Progenitor cell of endocrine pancreas (in vitro differentiated cells): ENCODE data around the gene TRMT61A. TPM values are rescaled to one million over a fixed set of nuclear protein-coding genes. Genes with fewer than 3 reads are reported as not detected.
A peak's percentile ranks its signal among the peaks of the same experiment; 100 is the strongest.

ENCODE experiments used
- DNase-seq: peaks from one replicate; pipeline ENCODE4 v3.0.0; 2021; ENCODE audit warnings: low spot score; ENCODE audit not compliant: unreplicated experiment
- H3K27ac Mint-ChIP-seq: 2 replicates; pipeline ENCODE4 v1.8.0; 2021; ENCODE audit warnings: mild to moderate bottlenecking, moderate library complexity, mixed read lengths
- H3K27me3 Mint-ChIP-seq: 2 replicates; pipeline ENCODE4 v1.8.0; 2021; ENCODE audit warnings: mixed read lengths
- H3K36me3 Mint-ChIP-seq: 2 replicates; pipeline ENCODE4 v1.8.0; 2022; ENCODE audit warnings: mixed read lengths; ENCODE audit not compliant: insufficient read depth
- H3K4me1 Mint-ChIP-seq: 2 replicates; pipeline ENCODE4 v1.8.0; 2021; ENCODE audit warnings: low read depth, mixed read lengths
- H3K4me3 Mint-ChIP-seq: 2 replicates; pipeline ENCODE4 v1.8.0; 2021; ENCODE audit warnings: low read depth, mild to moderate bottlenecking, moderate library complexity, mixed read lengths
- H3K9me3 Mint-ChIP-seq: 2 replicates; pipeline ENCODE4 v1.8.0; 2021; ENCODE audit warnings: low read depth, mixed read lengths
- total RNA-seq: library from RNA; stranded (reverse); gene quantifications from 2 replicates; pipeline ENCODE4 v1.2.1, GENCODE V29; 2021
- TF ChIP-seq, protein P1 (sequence below): fragments of 200-600 bp; sonication (generic); IDR thresholded peaks from one replicate; pipeline ENCODE4 v1.5.0; 2021; ENCODE audit warnings: antibody characterized with exemption, mild to moderate bottlenecking; ENCODE audit not compliant: unreplicated experiment

Gene TRMT61A
- total RNA-seq, 1 donor from 2014 or later = 10.3 TPM

DNA sequence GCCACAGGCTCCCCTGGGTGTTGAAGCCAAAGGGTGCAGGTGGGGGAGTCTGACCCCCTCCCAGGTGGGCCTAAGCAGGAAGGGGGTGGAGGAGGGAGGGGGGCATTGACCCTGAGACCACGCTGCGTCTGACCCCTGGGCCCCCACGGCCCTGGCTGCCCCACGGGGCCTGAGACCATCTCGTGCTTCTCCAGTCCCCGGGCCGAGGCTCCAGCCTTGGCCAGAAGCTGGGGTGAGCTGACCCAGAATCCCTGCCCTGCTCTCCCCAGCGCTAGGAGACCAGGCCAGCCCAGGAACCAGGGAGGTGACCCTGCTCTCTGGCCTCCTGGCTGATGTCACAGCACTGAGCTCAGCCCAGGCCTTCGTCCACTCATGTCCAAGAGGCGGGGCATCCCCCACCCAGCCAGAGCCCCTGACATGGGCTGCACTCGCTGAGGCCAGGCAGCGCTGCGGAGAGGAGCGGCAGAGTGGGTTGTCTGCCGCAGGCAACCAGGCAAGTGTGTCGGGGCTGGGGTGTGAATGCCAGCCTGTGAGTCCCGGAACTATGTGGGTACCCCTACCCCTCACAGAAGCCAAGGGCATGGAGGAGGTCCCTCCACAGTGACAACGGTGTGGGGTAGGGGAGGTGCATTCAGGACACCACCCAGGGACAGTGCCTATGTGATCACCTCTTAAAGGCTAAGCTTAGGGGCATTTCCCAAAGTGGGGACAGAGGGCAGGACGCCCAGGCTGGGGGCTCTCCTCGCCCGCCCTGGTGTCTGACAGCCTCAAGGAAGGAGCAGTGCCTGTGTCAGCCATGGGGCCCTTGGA, 6.3 kb downstream of the TRMT61A start:
- TF ChIP-seq, protein P1, sequence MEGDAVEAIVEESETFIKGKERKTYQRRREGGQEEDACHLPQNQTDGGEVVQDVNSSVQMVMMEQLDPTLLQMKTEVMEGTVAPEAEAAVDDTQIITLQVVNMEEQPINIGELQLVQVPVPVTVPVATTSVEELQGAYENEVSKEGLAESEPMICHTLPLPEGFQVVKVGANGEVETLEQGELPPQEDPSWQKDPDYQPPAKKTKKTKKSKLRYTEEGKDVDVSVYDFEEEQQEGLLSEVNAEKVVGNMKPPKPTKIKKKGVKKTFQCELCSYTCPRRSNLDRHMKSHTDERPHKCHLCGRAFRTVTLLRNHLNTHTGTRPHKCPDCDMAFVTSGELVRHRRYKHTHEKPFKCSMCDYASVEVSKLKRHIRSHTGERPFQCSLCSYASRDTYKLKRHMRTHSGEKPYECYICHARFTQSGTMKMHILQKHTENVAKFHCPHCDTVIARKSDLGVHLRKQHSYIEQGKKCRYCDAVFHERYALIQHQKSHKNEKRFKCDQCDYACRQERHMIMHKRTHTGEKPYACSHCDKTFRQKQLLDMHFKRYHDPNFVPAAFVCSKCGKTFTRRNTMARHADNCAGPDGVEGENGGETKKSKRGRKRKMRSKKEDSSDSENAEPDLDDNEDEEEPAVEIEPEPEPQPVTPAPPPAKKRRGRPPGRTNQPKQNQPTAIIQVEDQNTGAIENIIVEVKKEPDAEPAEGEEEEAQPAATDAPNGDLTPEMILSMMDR = no peak
- Mint-ChIP-seq H3K4me1 (peaks cover 1% of the 10 kb centered on the region), H3K27me3 (no peaks in the 10 kb centered on the region), H3K4me3 (no peak overlapping the region), H3K36me3 (no peaks in the 10 kb centered on the region), H3K9me3 (no peaks in the 10 kb centered on the region), H3K27ac (no peak overlapping the region)
- no peak for DNase-seq

DNA sequence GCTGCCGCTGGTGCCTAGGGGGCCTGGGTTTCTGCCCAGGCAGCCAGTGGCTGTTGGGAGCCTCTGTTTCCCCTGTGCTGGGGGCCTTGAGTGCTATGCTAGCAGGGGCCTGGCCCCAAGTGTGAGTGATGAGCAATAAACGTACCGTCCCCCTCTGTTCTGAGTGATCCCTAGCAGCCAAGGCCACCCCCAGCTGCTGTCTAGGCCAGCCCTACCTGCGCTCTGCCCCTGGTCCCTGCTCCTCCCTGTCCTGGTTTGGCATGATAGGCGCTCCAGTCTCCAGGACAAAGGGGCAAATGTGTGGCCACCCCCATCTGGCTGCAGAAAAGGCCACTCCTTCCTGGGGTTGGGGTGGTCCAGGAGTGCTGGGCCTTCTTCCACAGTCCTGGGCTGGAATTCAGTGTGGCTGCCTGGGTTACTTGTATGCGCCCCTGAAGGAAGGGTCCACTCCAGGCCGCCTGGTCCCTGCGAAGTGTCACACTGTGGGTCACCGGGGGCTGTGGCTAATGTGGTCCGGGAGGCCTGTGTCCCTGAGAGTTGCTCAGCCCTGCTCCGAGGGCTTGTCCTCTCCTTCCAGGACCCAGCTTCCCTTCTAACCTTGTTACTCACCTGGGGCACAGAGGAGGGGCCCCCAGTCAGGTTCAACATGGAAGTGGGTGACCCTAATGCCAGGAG, 7.0 kb downstream of the TRMT61A start:
- Mint-ChIP-seq H3K27me3 (no peaks in the 10 kb centered on the region), H3K27ac (peak overlapping the region; percentile 59), H3K9me3 (no peaks in the 10 kb centered on the region), H3K36me3 (no peaks in the 10 kb centered on the region), H3K4me1 (no peaks in the 10 kb centered on the region), H3K4me3 (no peak overlapping the region)
- TF ChIP-seq, protein P1 = no peak
- DNase-seq = no peak

DNA sequence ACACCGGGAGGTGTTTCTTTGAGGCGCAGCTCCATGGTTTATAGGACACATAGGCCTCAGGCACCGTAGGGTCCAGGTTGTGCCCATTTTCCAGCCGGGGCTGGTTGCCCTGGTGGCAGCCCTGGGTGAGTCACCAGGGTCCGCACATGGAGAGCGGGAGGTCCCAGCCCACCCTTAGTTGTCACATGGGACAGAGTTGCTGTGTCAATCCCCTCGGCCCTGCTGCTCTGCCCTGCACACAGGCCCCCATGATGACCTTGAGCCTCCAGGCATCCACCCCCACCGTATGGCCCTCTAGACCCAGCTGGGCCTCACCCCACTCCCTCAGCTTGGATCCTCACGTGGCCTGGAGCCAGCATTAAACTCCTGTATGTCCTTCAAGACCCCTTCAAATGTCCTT, 7.7 kb downstream of the TRMT61A start:
- TF ChIP-seq, protein P1 = no peak
- H3K36me3 Mint-ChIP-seq = no peaks in the 10 kb centered on the region
- no peak overlapping the region for H3K4me3 Mint-ChIP-seq
- H3K27ac Mint-ChIP-seq = no peak overlapping the region
- H3K27me3 Mint-ChIP-seq = no peaks in the 10 kb centered on the region
- no peaks in the 10 kb centered on the region for H3K4me1 Mint-ChIP-seq
- no peak for DNase-seq
- no peaks in the 10 kb centered on the region for H3K9me3 Mint-ChIP-seq

DNA sequence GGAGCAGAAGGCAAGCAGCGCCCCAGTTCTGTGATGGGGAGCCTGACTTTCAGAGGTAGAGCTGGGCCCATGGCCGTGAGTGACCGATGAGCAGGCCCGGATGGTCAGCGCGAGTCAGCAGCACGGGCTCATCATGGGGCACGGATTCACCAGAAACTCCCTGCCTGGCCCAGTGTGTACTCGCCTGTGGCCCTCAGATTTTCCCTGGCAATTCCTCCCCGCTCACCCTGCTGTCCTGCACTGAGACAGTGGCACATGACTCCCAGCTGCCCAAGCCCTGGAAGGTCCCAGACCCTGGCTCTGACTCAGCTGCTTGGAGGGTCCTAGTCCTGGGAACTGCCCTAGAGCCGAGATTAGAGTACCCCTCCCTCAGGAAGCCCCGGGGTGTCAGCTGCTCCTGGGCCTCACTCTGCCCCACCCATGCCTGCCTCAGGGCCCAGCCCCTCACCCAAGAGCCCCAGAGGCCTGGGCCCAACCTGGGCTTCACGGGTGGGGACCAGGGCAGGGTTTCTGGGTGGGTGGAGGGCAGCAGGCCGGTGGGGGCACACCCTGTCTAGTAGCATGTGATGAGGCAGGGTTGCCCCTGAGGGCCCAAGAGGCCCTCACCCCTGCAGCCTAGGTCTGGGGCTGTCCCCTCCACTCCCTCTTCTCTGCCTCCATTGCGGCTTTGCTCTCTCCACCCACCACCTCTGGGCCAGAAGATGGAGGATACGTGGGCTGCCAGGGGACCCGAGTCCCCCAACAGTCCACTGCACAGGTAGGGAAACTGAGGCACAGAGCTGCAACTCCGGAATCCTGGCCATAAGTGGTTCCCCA, 8.4 kb downstream of the TRMT61A start:
- no peak for DNase-seq
- TF ChIP-seq, protein P1 = no peak
- no peaks in the 10 kb centered on the region for H3K27me3 Mint-ChIP-seq
- H3K9me3 Mint-ChIP-seq = no peaks in the 10 kb centered on the region
- no peak overlapping the region for H3K4me3 Mint-ChIP-seq
- no peaks in the 10 kb centered on the region for H3K4me1 Mint-ChIP-seq
- H3K36me3 Mint-ChIP-seq = no peaks in the 10 kb centered on the region
- peak overlapping the region; percentile 62 for H3K27ac Mint-ChIP-seq
